H9 (cell line): ENCODE data around the gene MZF1. TPM values are rescaled to one million over a fixed set of nuclear protein-coding genes. Genes with fewer than 3 reads are reported as not detected.

ENCODE experiments used
- DNase-seq: peaks from one replicate; pipeline ENCODE4 v3.0.0-alpha.2; 2017
- H2AFZ ChIP-seq: one replicate; pipeline ENCODE4 v1.6.1; 2013; ENCODE audit warnings: mild to moderate bottlenecking, low read length, control low read depth, moderate library complexity
- H2AK5ac ChIP-seq: 2 replicates; pipeline ENCODE4 v1.6.1; 2013; ENCODE audit warnings: low read length, control low read depth, mixed read lengths; ENCODE audit not compliant: insufficient read length
- H2BK120ac ChIP-seq: one replicate; pipeline ENCODE4 v1.6.1; 2013; ENCODE audit warnings: low read depth, mild to moderate bottlenecking, low read length, control low read depth, inconsistent platforms; ENCODE audit not compliant: poor library complexity, severe bottlenecking
- H2BK12ac ChIP-seq: 2 replicates; pipeline ENCODE4 v1.6.1; 2013; ENCODE audit warnings: low read length, control low read depth, mixed read lengths, low read depth; ENCODE audit not compliant: insufficient read length
- H2BK15ac ChIP-seq: 2 replicates; pipeline ENCODE4 v1.6.1; 2013; ENCODE audit warnings: low read depth, low read length, control low read depth
- H2BK20ac ChIP-seq: one replicate; pipeline ENCODE4 v1.6.1; 2013; ENCODE audit warnings: low read depth, mild to moderate bottlenecking, low read length, control low read depth, inconsistent platforms; ENCODE audit not compliant: poor library complexity, severe bottlenecking
- H2BK5ac ChIP-seq: 2 replicates; pipeline ENCODE4 v1.6.1; 2013; ENCODE audit warnings: low read length, control low read depth, mixed read lengths; ENCODE audit not compliant: insufficient read length
- H3K14ac ChIP-seq: 2 replicates; pipeline ENCODE4 v1.6.1; 2013; ENCODE audit warnings: low read length, control low read depth; ENCODE audit not compliant: insufficient read depth
- H3K18ac ChIP-seq: 2 replicates; pipeline ENCODE4 v1.6.1; 2013; ENCODE audit warnings: low read depth, mild to moderate bottlenecking, mixed read lengths, low read length, control low read depth; ENCODE audit not compliant: insufficient read length
- H3K23ac ChIP-seq: 2 replicates; pipeline ENCODE4 v1.6.1; 2013; ENCODE audit warnings: low read length, control low read depth, mixed read lengths, low read depth; ENCODE audit not compliant: insufficient read length
- H3K23me2 ChIP-seq: 2 replicates; pipeline ENCODE4 v1.6.1; 2013; ENCODE audit warnings: low read depth, mild to moderate bottlenecking, mixed read lengths, low read length, control low read depth; ENCODE audit not compliant: insufficient read length, poor library complexity, severe bottlenecking
- H3K27ac ChIP-seq: 2 replicates; pipeline ENCODE4 v1.5.1; 2013; ENCODE audit warnings: low read length, control low read depth, mixed read lengths, low read depth; ENCODE audit not compliant: insufficient read length
- H3K27me3 ChIP-seq: 2 replicates; pipeline ENCODE4 v1.6.1; 2013; ENCODE audit warnings: low read length, control low read depth, inconsistent platforms; ENCODE audit not compliant: insufficient read depth
- H3K4ac ChIP-seq: 2 replicates; pipeline ENCODE4 v1.6.1; 2013; ENCODE audit warnings: low read depth, mild to moderate bottlenecking, control low read depth, inconsistent platforms, low read length, moderate library complexity
- H3K4me1 ChIP-seq: 2 replicates; pipeline ENCODE4 v1.6.1; 2013; ENCODE audit warnings: low read length, control low read depth, inconsistent platforms; ENCODE audit not compliant: insufficient read depth
- H3K4me2 ChIP-seq: 2 replicates; pipeline ENCODE4 v1.6.1; 2013; ENCODE audit warnings: low read length, control low read depth, mixed read lengths; ENCODE audit not compliant: insufficient read length, insufficient read depth
- H3K56ac ChIP-seq: 2 replicates; pipeline ENCODE4 v1.6.1; 2013; ENCODE audit warnings: low read depth, mild to moderate bottlenecking, mixed read lengths, low read length, control low read depth; ENCODE audit not compliant: insufficient read length
- H3K79me1 ChIP-seq: 2 replicates; pipeline ENCODE4 v1.6.1; 2013; ENCODE audit warnings: low read depth, mild to moderate bottlenecking, moderate library complexity, low read length, control low read depth, inconsistent platforms; ENCODE audit not compliant: insufficient read depth, poor library complexity, severe bottlenecking
- H3K79me2 ChIP-seq: 2 replicates; pipeline ENCODE4 v1.6.1; 2013; ENCODE audit warnings: low read length, control low read depth, inconsistent platforms; ENCODE audit not compliant: insufficient read depth
- H3K9ac ChIP-seq: 2 replicates; pipeline ENCODE4 v1.6.1; 2013; ENCODE audit warnings: low read length, control low read depth, mixed read lengths; ENCODE audit not compliant: insufficient read length; ENCODE audit errors: extremely low read depth
- H3K9me3 ChIP-seq: one replicate; pipeline ENCODE4 v1.6.1; 2013; ENCODE audit warnings: low read depth, low read length, inconsistent platforms; ENCODE audit not compliant: control insufficient read depth
- H3T11ph ChIP-seq: one replicate; pipeline ENCODE4 v1.6.1; 2013; ENCODE audit warnings: mild to moderate bottlenecking, low read length, control low read depth, inconsistent platforms
- H4K20me1 ChIP-seq: one replicate; pipeline ENCODE4 v1.6.1; 2013; ENCODE audit not compliant: control insufficient read depth, insufficient read length, insufficient read depth
- H4K5ac ChIP-seq: 2 replicates; pipeline ENCODE4 v1.6.1; 2013; ENCODE audit warnings: low read depth, mild to moderate bottlenecking, mixed read lengths, low read length, control low read depth; ENCODE audit not compliant: insufficient read length
- H4K8ac ChIP-seq: replicated peaks from 2 replicates; pipeline ENCODE4 v1.6.1; 2013; ENCODE audit warnings: low read length, control low read depth, mixed read lengths, low read depth; ENCODE audit not compliant: insufficient read length
- H4K91ac ChIP-seq: 2 replicates; pipeline ENCODE4 v1.6.1; 2013; ENCODE audit warnings: low read depth, mild to moderate bottlenecking, moderate library complexity, mixed read lengths, low read length, control low read depth; ENCODE audit not compliant: insufficient read length
- H3K27ac Mint-ChIP-seq, 3 experiments: 2 replicates in 2 of 3; 3 replicates in 1 of 3; pipeline ENCODE4 v1.8.0; 2020 to 2021; ENCODE audit warnings: mixed read lengths in 3 of 3, mild to moderate bottlenecking in 1 of 3, moderate library complexity in 1 of 3
- H3K27me3 Mint-ChIP-seq: 2 replicates; pipeline ENCODE4 v1.8.0; 2021; ENCODE audit warnings: low read depth, mild to moderate bottlenecking, moderate library complexity, mixed read lengths
- H3K36me3 Mint-ChIP-seq, 3 experiments: 2 replicates in 2 of 3; 3 replicates in 1 of 3; pipeline ENCODE4 v1.8.0; 2020 to 2021; ENCODE audit warnings: low read depth in 3 of 3, mixed read lengths in 3 of 3; ENCODE audit not compliant: insufficient read depth in 1 of 3
- H3K4me1 Mint-ChIP-seq, 2 experiments: 2 replicates each; pipeline ENCODE4 v1.8.0; 2020; ENCODE audit warnings: mixed read lengths in 2 of 2
- H3K4me3 Mint-ChIP-seq, 2 experiments: 2 replicates in 1 of 2; 3 replicates in 1 of 2; pipeline ENCODE4 v1.8.0; 2020 to 2021; ENCODE audit warnings: mild to moderate bottlenecking in 2 of 2, mixed read lengths in 2 of 2, moderate library complexity in 1 of 2
- H3K9me3 Mint-ChIP-seq, 2 experiments: 2 replicates in 1 of 2; 3 replicates in 1 of 2; pipeline ENCODE4 v1.8.0; 2020; ENCODE audit warnings: mild to moderate bottlenecking in 2 of 2, mixed read lengths in 2 of 2, moderate library complexity in 1 of 2
- CTCF ChIP-seq: fragments of 200-600 bp; sonication (generic); conservative IDR thresholded peaks from 3 replicates; pipeline ENCODE4 v1.8.0; 2021; ENCODE audit warnings: antibody characterized with exemption, mild to moderate bottlenecking
- WGBS: extraction: QIAGEN DNeasy Blood & Tissue Kit; methylation state at CpG from one replicate; pipeline ENCODE4 v1.1.7; 2013; ENCODE audit warnings: missing lambda C conversion rate, low lambda C conversion rate, mixed read lengths; ENCODE audit not compliant: insufficient read length; ENCODE audit errors: extremely low coverage; 5-methylcytosine and 5-hydroxymethylcytosine counted together
- total RNA-seq: library from RNA; stranded (reverse); gene quantifications from 2 replicates; pipeline ENCODE4 v1.2.1, GENCODE V29; 2021

The MZF1 gene
- total RNA-seq, 1 experiment from 2014 or later: 23.6 TPM

DNA sequence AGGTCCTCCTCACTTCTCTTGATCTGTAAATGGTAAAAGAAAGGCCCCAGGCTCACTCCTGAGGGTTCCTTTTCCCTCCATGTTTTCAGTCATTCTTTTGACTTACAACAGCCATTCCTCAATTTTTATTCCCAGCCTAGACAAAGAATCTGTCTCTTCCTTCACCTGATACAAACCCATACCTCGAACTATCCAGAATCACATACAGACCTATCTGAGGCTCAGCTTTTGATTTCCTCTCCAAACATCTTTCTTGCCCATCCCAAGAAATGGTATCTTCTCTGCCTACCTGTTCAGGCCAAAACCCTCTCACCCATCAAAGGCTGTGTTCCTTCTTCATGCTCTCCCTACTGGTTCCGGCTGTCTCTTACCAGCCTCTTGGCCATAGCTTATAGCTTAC is 20.5 kb downstream of the MZF1 start:
- Histone ChIP-seq H3K14ac (no peak overlapping the region), H4K5ac (no peak overlapping the region), H3K23me2 (peaks cover 15% of the 10 kb centered on the region), H3K27me3 (no peaks in the 10 kb centered on the region), H2AFZ (no peak overlapping the region), H3K27ac (no peak overlapping the region), H3K79me2 (peaks cover 5% of the 10 kb centered on the region; the same call in 1 of the 2 replicates), H3K4me2 (no peak overlapping the region), H3T11ph (no peak overlapping the region), H3K9me3 (no peaks in the 10 kb centered on the region), H3K79me1 (peaks cover 4% of the 10 kb centered on the region), H2BK120ac (no peak overlapping the region), H3K23ac (no peak overlapping the region), H3K4ac (no peak overlapping the region), H2BK12ac (no peak overlapping the region), H4K91ac (no peak overlapping the region), H2AK5ac (no peak overlapping the region), H3K9ac (no peak overlapping the region), H3K18ac (no peak overlapping the region), H3K56ac (no peak overlapping the region), H2BK5ac (no peak overlapping the region), H2BK20ac (no peak overlapping the region), H4K20me1 (no peaks in the 10 kb centered on the region), H3K4me1 (no peaks in the 10 kb centered on the region), H4K8ac (no peak overlapping the region), H2BK15ac (no peak overlapping the region)
- Mint-ChIP-seq H3K27ac (peak overlapping the region in 2 of 3 experiments; percentile 8 to 71; a peak in 4 of 7 replicates), H3K36me3 (peaks cover 45 to 85% (median 71%) of the 10 kb centered on the region in 3 experiments; a peak in 6 of 7 replicates), H3K9me3 (no peaks in the 10 kb centered on the region; a peak in 1 of 5 replicates), H3K4me1 (peaks cover 24 to 34% of the 10 kb centered on the region in 2 experiments), H3K4me3 (peak overlapping the region; percentile 5 to 10; a peak in 3 of 5 replicates), H3K27me3 (peaks cover 1% of the 10 kb centered on the region; the same call in 1 of the 2 replicates)
- no CpG with 5 or more reads among the region's 2 CpGs for WGBS
- TF ChIP-seq CTCF: no peak
- DNase-seq: no peak
